Measurements from ENCODE around the gene C5AR1.
"Not testable (repeated sequence)": the region's sequence is repeated elsewhere in the genome, so short reads cannot be mapped to it uniquely, and the experiment has no call there.

Gene C5AR1

DNA sequence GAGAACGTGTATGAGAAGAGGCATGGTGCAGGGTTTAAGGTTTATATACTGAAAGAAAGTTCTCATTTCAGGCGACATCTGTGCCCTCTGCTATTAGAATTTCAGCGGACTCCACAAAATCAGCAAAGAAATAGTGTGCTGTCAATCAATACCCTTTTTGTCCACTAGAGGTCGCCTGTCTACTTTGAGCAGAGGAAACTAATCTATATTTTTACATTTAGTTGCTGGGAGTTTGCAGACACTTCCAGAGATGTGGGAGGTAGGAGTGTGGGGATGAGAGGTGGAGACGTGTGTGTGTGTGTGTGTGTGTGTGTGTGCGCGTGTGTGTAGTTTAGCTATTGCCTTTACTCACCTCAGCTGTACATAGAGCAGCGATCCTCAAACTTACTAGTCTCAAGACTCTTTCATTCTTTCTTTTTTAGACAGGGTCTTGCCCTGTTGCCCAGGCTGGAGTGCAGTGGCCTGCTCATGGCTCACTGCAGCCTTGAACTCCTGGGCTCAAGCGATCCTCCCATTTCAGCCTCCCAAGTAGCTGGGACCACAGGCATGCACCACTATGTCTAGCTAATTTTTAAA lies 25.2 kb upstream of the C5AR1 start:
- peak in 4 of 14 donors; percentile 5 to 35 (median 22) for DNase-seq

DNA sequence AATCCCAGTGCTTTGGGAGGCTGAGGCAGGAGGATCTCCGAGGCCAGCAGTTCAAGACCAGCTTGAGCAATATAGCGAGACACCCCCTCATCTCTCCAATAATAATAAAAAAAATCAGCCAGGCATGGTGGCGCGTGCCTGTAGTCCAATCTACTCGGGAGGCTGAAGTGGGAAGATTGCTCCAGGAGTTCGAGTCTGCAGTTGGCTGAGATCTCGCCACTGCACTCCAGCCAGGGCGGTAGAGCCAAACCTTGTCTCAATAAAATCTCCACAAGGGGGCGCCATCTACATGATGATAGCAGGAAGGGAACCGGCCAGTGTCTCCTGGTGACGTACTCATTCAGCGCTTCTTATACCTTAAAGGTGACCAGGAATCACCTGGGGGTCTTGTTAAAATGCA lies 13.6 kb upstream of the C5AR1 start:
- DNase-seq = peak in 9 of 14 donors; percentile 5 to 63 (median 38)

- not testable (repeated sequence) for DNase-seq
Observed at GRCh38 chr19:47300867-47301266, 8.8 kb upstream of the C5AR1 start.

DNA sequence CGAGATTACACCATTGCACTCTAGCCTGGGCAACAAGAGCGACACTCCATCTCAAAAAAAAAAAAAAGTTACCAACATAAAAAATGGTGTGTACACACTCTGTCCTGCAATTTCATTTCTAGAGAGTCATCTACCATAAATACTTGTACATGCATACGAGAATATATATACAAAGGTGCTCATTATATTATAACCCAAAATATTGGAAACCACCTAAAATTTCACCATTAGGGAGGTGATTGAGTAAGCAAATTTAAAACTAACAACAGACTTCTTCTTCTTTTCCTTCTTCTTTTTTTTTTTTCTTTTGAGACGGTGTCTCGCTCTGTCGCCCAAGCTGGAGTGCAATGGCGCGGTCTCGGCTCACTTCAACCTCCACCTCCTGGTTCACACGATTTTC lies 7.4 kb upstream of the C5AR1 start:
- DNase-seq = no peak

GRCh38 chr19:47303966-47304365 lies 5.7 kb upstream of the C5AR1 start:
- no peak for DNase-seq

DNA sequence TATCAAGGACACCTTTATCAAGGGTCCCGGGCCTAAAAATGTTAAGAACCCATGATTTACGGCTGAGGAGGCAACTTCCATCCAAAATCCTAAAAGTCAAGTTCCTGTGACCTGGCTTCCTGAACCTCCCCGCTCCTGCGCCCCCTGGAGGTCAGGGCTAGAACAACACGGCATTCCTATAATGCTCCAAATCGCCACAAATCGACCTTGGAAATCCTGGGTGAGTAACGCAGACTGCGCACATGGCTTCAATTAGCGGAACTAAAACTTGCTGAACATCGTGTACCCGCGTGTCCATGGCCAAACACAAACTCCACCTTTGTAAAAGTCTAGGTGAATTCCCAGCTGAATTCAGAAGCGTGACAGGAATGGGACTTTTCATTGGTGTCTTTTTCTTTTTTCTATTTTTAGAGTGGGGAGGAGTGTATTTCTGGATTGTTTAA lies 4.3 kb upstream of the C5AR1 start:
- peak in 5 of 14 donors; percentile 1 to 38 (median 21) for DNase-seq

GRCh38 chr19:47306303-47306702 lies 3.4 kb upstream of the C5AR1 start:
- no peak for DNase-seq

- no peak for DNase-seq
Observed at GRCh38 chr19:47309038-47309437, 623 bp upstream of the C5AR1 start.

DNA sequence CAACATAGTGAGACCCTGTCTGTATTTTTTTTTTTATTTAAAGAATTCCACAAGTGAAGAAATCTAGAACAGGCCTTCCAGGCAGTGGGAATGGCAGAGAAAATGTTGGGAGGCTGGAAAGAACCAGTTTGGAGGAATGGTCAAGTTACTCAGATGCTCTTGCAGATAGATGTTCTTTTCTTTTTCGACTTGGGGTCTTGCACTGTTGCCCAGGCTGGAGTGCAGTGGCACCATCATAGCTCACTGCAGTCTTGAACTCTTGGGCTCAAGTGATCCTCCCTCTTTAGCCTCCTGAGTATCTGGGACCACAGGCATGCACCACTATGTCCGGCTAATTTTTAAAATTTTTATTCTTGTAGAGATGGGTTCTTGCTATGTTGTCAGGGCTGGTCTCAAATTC lies 662 bp downstream of the C5AR1 start:
- DNase-seq = no peak

GRCh38 chr19:47310819-47311218 lies 1.2 kb downstream of the C5AR1 start:
- peak in 1 of 14 donors; percentile 10 for DNase-seq

DNA sequence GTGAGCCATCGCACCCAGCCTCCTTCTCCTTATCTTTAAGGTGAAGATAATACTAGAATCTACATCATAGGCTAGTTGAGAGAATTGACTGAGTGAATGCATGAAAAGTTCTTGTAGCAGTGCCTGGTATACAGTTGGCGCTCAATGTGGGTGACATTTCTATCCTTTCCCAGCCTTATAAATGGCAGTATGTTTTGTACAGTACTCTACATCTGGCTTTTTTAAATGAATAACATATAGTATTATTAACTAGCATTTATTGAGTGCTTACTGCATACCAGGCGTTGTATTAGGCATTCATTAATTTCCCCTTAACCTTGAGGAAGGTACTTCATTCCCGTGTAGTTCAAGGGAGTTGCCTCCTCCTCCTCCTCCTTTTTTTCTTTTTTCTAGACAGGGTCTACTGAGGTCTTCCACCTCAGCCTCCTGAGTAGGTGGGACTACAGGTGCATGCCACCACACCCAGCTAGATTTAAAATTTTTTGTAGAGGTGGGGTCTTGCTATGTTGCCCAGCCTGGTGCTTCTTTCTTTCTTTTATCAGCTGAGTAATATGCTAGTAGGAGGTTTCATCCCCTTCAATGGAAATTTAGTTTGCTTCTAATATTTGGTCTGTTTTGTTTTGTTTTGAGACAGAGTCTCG lies 2.8 kb downstream of the C5AR1 start:
- no peak for DNase-seq

DNA sequence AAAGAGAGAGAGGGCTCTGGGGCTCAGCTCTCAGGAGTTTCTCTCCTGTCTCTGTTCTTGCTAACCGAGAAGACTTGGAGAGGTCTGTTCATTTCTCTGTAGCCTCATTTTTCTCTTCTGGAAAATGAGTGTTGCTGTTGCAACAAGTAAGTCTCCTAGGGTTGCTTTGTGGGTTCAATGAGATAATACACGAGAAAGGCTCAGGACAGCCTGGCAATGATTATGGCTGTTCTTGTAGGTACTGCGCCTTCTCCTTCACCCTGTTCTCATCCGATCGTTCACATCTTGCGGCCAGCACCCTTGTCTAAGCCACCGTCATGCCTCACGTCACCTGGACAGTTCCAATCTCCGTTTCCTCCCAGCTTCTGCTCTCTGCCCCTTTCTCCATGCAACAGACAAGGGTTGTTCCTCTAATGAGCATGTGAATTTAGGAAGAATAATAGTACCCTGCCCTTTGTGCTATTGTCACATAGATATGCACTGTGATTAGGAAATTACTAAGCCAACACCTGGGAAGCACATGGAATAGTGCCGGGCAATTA lies 4.2 kb downstream of the C5AR1 start:
- no peak for DNase-seq

DNA sequence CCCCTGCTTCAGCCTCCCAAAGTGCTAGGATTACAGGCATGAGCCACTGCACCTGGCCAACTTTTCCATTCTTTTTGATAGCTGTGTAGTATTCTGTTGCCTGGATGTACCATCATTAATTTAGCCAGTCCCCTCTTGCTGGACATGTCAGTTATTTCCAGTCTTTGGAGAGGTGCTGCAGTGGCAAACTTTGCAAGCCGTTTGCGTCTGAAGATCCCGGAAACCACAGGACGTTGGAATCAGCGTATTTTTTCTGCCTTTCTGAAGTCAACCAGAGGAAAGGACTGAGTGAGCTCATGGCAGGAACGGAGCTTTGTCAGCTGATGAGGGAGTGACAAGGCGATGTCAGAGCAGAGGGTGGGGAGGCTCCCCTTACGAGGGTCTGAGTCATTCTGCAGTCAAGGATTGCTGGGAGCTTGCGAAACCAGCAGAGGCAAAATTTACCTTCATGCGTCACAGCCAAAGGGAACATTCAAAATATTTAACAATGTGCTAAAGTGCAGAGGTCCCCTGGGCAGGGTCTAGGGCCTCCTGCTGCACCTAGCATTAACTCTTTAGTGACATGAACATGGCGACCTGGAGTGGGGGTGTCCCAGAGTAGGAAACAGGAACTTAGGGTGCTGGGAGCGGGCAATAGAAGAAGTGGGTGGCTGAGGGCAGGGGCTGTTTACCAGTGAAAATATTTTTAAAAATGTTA lies 5.6 kb downstream of the C5AR1 start:
- peak in 9 of 14 donors; percentile 19 to 58 (median 34) for DNase-seq

DNA sequence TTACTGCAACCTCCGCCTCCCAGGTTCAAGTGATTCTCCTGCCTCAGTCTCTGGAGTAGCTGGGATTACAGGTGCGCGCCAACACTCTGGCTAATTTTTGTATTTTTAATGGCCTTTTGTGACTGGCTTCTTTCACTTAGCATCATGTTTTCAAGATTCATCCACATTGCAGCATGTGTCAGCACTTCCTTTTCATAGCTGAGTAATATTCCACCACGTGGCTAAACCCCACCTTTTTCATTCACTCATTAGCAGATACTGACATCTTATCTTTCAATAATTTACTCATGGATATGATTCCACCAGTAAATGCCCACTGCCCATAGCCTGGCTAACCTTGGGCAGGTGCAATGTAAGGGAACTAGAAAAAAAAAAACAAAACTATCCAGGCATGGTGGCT lies 6.9 kb downstream of the C5AR1 start:
- no peak for DNase-seq

DNA sequence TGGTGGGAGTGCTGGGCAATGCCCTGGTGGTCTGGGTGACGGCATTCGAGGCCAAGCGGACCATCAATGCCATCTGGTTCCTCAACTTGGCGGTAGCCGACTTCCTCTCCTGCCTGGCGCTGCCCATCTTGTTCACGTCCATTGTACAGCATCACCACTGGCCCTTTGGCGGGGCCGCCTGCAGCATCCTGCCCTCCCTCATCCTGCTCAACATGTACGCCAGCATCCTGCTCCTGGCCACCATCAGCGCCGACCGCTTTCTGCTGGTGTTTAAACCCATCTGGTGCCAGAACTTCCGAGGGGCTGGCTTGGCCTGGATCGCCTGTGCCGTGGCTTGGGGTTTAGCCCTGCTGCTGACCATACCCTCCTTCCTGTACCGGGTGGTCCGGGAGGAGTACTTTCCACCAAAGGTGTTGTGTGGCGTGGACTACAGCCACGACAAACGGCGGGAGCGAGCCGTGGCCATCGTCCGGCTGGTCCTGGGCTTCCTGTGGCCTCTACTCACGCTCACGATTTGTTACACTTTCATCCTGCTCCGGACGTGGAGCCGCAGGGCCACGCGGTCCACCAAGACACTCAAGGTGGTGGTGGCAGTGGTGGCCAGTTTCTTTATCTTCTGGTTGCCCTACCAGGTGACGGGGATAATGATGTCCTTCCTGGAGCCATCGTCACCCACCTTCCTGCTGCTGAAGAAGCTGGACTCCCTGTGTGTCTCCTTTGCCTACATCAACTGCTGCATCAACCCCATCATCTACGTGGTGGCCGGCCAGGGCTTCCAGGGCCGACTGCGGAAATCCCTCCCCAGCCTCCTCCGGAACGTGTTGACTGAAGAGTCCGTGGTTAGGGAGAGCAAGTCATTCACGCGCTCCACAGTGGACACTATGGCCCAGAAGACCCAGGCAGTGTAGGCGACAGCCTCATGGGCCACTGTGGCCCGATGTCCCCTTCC lies 10.5 kb downstream of the C5AR1 start:
- no peak for DNase-seq

GRCh38 chr19:47321630-47322029 lies 12.0 kb downstream of the C5AR1 start:
- no peak for DNase-seq

DNA sequence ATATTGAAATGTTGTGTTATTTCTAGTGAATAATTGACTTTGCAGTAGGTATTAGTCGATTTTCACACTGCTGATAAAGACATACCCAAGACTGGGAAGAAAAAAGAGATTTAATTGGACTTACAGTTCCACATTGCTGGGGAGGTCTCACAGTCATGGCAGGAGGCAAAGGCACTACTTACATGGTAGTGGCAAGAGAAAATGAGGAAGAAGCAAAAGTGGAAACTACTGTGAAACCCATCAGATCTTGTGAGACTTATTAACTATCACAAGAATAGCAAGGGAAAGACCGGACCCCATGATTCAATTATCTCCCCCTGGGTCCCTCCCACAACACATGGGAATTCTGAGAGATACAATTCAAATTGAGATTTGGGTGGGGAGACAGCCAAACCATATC lies 12.4 kb downstream of the C5AR1 start:
- no peak for DNase-seq

- DNase-seq = peak in 1 of 14 donors; percentile 9
Observed at GRCh38 chr19:47323409-47323808, 13.7 kb downstream of the C5AR1 start.

DNA sequence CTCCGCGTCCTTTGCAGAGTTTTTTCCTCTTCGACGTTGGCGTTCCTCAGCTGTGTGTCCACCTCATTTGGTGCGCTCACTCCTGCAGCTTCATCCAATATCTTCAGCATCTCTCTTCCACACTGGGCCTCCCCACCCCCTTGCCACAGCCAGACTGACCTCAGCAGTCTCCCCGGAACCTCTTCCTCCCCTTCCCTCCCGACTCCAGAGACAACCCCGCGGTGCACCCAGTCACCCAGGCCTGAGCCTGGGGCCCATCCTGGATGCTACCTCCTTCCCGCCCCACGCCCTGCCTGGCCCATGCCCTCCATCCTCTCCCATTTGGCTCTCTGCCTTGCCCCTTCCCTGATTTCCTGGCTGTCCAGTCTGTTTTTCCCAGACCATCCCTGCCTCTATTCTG lies 14.2 kb downstream of the C5AR1 start:
- DNase-seq = peak in 1 of 14 donors; percentile 11

DNA sequence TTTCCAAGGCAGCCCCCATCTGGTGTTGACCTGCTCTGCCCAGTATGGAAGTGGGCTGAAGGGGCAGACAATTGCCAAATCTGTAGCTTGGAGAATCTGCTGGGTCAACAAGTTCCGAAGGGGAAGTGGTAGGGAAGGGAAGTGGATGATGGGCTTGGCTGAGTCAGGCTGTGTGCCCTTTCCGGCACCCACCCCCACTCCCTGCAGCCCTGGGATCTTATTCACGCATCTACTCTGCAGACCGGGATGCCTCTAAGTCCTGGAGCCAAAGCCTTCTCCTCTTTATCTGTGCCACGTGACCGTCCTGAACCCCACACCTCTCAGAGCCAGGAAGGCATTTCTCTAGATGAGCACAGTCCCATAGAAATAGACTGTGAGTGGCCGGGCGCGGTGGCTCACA lies 14.8 kb downstream of the C5AR1 start:
- peak in 8 of 14 donors; percentile 7 to 62 (median 40) for DNase-seq

DNA sequence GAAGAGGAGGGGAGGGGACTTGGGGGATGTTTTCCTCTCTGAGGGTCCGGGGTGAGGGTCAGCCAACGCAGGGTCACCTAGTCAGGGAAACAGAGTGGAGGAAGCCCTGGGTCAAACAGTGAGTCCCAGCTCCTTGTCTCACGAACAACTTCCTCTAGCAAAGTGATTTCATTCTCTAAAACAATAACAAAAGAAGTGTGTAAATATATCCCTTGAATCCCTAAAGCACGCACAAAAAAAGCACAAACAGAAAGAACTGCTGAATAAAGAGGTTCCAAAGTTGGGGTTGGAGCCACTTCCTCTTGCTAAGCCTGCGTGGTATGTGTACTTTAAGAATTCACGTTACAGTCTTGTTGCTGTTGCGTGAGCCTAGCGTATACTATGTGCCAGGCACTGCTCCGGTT lies 20.8 kb downstream of the C5AR1 start:
- peak in 3 of 14 donors; percentile 15 to 34 (median 16) for DNase-seq

GRCh38 chr19:47331490-47331889 lies 21.8 kb downstream of the C5AR1 start:
- no peak for DNase-seq
